ENCODE measurements around the gene TSPO2.

Gene TSPO2

DNA sequence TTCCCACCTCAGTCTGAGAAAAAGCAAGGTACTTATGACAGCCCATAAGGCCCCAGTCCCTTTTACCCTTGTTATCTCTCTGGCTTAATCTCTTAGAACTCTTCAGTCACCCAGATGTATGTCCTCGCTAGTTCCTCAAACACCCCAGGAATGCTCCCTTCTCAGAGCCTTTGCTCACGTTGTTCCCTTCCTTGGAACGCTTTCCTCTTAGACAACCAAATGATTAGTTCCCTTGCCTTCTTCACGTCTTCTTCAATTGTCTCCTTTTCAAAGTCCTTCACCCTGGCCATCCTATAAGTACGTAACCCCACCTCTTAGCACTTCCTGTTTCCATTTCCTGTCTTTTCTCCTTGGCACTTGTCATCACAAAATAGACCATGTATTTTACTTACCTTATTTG is 9.6 kb downstream of the TSPO2 start:
- peak; percentile 28 to 49 for DNase-seq

DNA sequence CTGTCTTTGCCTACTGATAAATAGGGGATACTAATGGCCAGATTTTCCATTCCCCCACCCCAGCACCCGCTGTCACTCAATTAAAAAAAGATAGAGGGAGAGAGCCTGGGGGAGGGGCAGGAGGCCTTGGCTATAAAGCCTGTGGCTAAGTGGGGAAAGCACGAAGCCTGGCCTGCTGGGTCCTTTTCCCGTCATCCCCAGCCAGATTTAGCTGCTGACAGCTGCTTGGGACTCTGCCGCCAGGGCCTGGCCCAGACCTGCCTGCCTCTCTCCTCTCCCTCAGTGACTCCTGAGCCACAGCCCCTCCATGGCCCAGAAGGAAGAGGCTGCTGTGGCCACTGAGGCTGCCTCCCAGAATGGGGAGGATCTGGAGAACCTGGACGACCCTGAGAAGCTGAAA is 10.8 kb downstream of the TSPO2 start, which contains the start of gene APOBEC2:
Gene APOBEC2, plus strand, starts transcription at position 162 of the 400 bp plus-strand sequence. Its CDS starts 146 bp downstream, at position 308.
- DNase-seq = no peak

DNA sequence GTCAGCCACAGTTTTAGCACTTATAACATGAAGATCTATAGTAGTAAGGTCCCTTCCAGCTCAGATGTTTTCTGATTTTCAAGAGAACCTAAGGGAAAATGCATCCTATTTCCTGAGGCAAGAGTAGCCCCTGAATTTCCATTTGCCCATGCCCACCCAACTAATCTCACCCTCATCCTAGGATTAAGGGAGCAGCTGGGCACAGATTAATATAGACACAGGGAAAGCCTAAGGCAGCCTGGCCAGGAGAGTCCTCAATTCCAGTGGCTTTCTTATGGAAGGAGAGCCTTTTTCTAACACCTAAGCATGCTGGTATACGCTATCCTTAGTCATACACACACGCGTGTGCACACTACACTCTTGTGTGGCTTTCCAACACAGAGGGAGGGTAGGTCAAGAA is 12.2 kb downstream of the TSPO2 start:
- no peak for DNase-seq

DNA sequence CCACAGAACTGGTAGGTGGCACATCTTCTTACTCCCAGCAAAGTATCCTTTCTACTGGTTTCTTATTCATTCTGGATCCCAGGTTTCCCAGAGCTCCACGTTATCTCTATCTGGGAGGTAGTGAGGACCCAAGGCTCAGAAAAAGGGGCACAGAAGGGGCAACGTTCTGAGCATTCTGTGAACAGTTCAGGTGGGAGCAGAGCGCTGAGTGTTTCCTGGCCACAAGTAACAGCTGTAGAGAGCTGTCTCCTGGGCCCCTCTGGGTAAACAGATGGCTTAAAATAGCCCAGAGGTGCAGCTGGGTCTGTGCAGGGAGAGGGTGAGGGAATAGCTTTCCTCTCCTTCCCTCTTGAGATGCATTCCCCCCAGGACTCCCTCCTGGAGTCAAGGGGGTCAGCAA is 12.9 kb downstream of the TSPO2 start:
- DNase-seq = no peak

DNA sequence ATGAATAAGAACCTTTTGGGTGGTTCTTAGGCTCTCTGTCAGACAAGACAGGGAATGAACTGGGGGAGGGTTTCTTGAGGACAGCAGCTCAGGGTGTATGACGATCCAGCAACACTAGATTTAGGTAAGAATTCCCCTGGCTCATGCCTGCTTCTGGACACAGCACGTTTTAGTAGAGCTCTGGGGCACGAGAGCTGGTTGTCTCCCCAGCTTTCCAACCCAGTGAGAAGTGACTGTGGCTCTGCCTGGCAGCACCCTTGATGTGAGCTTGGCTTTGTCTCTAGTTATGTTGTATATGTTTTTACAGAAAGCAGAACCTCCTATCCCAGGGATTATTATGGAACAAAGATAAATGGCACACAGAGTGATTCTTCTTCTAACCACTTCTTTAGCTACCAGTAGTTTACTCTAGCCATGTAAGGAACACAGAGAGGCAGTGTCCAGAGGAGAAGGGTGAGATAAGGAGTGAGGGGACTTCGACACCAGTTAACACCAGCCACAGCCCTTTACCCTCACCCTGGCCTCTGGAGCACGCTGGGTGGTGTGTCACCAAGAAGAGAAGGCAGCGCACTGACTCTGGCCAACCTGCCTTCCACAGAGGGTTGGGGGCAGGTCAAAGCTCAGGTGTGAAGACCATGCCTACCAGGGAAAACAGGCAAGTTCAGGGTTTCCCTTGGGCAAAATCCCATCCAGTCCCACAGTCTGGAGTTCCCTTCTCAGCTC is 14.7 kb downstream of the TSPO2 start:
- DNase-seq = no peak

DNA sequence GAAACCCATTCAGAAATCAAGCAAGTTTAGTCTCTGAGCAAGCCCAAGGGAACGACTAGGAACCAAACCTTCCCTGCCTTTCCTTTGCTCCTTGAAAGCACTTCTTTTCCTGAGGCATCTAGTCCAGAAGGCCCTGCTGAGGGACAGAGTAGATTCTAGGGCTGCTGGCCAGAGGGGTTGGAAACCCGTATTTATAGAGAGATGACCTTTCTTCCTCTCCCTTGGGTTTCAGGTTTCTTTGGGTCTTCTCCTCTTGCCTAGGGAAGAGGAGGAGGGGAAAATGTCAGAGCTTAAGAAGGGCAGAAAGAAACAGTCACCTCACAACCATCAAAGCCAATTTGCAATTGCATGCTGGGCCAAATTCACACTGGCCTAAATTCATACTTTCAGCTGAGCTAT is 16.5 kb downstream of the TSPO2 start:
- DNase-seq = no peak

DNA sequence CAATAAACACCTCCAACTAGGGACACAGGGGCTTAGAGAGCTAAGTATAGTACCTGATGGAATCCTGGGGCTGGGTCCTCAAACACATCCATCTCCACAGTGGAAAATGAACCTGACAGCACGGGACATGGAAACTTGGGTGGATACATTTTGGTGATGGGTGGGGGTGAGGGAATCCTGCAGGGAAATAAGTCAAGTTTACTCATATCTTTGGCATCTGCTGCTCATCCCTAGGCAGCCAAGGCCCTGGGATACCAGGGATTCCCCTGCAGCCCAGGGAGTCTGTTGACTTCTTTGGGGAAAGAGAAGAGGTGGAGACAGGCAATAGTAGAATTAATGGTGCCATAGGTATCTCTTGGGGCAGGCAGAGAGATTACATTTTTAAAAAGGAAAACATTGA is 17.3 kb downstream of the TSPO2 start:
- no peak for DNase-seq

DNA sequence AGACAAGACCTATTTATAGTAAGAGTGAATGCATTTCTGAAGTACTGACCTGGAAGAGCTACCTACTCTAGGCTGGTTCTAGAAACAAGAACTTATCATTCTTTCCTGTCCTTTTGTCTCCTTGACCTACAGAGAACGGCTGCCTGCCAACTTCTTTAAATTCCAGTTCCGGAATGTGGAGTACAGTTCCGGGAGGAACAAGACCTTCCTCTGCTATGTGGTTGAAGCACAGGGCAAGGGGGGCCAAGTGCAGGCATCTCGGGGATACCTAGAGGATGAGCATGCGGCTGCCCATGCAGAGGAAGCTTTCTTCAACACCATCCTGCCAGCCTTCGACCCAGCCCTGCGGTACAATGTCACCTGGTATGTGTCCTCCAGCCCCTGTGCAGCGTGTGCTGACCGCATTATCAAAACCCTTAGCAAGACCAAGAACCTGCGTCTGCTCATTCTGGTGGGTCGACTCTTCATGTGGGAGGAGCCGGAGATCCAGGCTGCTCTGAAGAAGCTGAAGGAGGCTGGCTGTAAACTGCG is 19.0 kb downstream of the TSPO2 start:
- no peak for DNase-seq

DNA sequence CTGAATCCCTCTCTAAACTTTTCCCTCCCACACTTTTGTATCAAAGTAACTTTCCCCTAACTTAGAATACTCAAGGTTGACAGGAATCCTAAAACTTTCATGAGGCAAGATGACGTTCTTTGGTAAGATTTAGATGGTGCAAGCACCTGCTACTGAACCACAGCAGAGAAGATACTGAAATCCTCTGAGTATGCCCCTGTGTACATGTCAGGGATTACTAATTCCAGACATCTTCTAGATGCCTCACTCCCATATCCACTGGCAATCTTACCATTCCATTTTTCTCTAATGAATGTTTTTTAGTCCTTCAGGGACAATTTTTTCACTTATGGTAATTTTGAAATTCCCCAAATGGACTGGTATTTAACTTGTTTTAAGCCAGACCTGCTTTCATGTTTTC is 19.8 kb downstream of the TSPO2 start:
- DNase-seq = no peak

DNA sequence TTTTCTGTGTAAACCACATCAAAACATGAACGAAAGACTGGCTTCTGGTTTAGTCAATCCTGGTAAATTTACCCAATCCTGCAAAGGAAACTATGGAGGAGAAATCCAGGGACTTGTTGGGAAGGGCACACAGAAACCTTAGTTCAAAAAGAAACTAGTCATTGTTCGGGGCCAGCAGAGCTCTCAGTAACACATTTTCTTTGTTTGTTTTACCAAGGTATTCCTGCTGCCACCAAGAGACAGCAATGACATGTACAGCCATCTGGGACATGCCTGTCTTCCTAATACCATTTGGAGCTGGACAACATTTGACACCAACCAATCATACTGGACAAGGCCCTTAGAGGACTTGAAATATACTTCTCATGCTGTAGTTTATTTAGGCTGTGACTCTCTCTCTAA is 21.6 kb downstream of the TSPO2 start:
- no peak for DNase-seq

DNA sequence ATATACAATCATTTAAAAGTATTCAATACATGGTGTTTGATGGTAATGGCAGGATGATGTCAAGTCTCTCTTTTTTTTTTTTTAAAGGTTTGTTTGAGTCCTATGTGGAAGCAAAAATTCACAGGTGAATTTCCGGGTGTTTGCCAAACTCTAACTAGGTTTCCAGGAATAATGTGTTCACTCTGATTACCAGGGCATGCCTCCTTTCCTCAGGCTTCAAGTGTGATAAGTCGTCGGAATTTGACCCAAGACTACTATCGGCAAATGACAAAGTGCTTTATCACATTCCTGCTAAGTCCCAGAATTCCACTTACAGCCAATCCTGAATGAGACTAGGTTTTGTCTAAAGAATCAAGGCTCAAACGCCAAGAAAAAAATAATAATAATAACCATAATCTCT is 22.6 kb downstream of the TSPO2 start:
- no peak for DNase-seq

DNA sequence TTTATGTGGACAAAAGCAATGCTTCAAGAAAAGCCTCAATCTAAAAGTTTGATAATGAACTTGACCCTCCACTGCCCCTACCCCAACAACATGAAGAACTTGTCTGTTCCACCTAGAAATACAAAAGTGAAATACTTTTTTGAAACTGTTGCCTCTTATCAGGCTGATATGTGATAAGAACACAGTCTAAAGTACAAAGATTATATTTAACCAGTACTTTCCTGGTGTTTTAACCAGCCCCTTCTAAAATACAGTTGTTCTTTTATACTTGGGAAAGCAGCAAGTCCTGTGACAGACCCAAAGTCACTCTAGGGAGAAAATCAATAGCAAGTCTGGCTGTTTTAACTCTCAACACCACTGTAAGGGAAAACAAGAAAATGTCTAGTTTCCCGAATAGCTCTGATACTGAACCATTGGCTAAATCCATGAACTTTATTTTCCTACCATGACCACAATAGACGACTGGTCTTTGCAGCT is 23.3 kb downstream of the TSPO2 start:
- DNase-seq = no peak

DNA sequence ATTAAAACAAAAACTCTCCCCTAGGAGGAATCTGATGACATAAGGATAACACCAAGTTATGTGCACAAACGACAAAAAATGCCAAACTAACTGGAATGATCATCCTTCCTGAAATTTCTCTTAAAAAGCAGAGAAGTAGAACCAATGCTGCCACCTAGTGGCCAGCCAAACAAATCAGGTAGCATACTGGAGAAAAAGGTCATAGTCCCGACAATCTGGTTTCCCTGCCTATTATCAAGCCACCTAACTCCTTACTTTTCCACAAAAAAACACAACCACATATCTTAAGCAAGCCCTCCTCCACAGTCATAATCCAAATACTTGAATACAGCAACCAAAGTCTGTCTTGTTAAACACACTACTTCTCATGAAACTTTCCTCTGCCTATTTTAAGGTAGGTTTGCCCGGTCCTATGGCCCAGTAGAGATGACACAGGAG is 24.6 kb downstream of the TSPO2 start:
- peak; percentile 63 to 83 for DNase-seq

DNA sequence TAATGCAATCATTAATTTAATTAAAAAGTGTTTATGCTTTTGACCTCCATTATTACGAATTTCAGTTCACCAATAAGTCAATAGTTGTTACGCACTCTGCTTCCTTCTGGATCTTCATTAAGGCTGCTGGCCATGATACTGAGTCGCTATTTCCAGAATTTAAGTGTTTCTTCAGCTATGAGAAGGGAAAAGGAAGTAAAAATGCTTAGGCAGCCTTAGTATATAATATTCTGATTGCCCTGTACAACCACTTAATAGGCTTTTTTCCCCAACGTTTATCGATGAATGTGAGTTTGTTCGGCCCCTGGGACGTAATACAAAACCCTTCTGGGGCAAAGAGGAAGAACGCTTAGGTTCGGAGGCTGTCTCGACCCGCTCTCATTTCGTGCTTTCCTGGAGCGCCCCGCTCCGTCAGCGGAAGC is 29.2 kb downstream of the TSPO2 start:
- peak in 1 of 2 donors; percentile 91 for DNase-seq

DNA sequence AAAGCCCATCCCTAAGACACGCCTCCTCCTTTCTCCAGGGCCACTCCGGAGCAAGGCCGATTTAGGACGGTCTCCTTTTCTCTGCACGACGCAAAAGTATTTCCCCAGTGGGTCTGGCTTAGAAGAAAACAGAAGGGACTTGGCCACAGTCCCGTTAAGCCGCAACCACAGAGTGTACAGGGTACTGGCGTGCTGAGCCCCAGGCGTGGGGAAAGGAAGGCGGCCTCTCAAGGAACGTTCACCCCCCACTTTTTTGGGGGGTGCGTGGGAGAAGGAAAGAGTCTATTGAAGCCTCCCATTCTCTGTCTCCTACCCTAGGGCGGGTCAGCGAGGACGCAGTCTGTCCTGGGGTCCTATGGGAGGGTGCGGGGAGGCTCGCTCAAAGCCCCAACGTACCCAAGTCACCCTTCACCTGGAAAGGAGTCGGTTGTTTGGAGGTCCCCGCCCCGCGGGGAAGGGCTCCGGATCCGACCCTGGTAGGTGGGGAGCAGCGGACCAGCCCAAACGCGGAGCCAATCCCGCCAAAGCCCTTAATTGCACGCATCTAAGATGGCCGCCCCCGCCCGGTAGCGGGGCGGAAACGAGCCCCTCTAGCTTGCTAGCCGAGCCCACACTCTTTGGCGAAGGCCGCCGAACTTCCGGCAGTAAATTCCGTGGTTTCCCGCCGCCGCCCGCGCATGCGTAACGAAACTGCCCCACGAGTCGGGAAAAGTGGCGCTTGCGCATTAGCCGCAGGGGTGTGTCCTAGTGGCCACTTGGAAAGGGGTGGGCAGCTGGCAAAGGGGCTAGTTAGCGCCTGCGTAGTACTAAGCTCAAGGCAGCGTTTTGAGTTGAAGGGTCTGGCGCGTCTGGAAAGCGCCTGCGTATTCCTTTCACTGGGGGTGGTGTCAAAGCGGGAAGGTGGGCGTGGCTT is 29.9 kb downstream of the TSPO2 start, which contains the start of gene OARD1:
Gene OARD1, minus strand, starts transcription at position 434 of the 913 bp plus-strand sequence. CDS start 722 bp downstream, outside the sequence.
- peak; percentile 100 for DNase-seq

DNA sequence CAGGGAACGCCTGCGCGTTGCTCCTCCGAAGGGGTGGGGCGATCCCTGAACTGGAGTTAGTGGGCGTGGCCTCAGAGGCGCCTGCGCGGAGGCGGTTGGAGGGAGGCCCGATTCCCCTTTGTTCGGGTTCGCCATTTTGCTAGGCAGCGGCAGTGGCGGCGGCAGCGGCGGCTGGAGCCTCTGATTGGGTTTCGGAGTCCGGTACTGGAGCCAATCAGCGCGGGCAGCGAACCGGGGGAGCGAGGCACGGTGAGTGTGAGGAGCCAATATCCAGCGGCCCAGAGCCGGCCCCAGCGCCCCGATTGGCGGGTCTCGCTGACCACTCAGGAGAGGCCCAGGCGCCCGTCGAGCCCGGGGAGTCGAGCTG is 30.6 kb downstream of the TSPO2 start, which contains the start of gene NFYA:
Gene NFYA, plus strand, starts transcription at position 139 of the 367 bp plus-strand sequence. CDS start 6,116 bp downstream, outside the sequence.
- no peak for DNase-seq

DNA sequence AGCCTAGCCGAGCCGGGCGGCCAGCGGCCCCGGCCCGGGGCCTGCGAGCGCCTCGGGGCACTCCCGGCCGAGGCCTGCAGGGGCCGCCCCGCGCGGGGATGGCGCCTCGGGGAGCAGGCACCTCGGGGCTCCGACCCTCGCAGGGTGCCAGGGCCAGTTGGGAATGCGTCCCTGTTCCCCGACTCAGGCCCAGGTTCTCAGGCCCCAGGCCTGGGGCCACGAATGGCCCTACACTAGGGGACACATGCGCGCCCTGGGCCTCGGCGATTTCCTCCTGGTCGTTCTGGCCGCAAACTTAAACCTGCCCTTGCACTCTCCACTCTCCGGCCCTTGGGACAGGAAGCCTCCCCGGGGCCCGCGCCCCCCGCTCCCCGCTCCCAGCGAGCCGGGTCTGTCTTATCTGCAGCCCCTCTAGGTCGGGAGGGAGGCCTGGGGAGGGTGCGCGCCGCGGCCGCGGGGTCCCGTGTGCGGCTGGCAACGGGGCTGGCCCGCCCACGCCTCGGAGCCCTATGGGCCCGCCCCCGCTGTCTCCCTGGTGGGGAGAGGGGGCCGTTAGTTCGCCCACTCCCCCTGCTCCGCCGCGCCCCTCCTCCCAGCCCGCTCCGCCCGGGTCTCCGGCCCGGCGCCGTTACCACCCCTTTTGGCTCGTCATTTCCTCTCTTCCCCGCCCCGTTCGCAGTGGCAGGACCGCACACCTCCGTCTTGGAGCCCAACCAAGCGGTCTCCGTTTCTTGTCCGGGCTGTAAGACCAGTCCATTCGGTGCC is 31.1 kb downstream of the TSPO2 start:
- DNase-seq = peak; percentile 65 to 69

DNA sequence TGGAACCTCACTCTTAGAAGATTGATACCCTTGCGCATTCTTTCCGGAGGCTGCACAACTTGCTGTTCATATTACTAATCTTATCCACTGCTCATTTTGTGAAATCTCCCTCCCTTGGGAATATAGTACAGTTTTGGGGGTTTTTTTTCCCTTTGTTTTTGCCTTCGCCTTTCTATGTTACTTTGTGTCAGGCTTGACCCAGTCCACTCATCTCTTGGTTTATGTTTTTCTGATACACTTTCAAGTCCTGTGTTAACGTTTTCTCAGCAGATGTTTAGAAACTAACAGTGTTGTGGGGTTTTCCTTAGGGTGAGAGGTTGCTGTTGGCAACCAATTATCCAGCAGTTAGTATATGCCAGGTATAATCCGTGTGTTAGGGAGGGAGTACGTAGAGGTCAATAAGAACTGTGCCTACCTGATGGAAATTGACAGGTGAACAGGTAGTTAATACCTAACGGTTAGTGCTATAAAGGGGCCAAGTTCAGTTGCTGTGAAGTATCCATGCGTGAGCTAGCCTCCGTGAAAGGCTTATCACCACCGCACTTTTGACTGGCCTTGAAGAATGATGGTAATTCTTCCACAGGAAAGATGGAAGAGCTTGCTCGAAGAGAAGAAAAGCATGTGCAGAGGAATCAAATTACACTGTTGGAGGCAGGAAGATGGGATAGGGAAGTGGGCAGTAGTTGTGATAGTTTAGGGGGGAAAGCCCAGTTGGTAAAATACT is 31.9 kb downstream of the TSPO2 start:
- DNase-seq = no peak

DNA sequence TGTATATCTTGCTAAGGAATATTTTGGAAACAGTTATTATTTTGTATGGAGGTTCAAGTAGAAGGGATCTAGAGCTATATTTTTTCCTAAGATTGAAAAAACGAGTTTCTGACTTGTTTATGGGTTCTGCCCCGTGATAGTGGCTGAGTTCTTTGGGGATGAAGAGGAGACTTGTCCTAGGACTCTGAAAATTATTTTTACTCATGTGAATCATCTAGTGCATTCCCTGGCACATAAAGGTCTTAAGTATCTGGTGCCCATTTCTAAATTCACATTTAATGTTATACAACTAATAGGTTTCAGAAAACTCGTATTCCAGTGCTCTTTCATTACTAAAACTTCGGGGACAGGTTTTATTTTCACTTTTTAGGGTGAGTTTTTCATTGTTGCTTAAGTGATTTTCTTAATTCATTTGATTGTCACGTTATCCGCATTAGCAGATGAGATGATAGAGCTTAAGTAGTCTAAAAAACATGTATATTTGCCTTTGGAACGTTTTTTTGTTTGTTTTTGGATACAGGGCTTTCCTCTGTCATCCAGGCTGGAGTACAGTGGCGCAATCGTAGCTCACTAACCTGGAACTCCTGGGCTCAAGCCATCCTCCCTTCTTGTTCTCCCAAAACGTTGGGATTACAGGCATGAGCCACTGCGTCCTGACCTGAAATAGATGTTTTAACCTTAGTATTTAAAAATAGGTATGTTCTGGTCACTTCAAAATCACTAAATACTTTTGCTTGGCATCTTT is 32.6 kb downstream of the TSPO2 start:
- no peak for DNase-seq
